ENCODE results near the gene GFER. TPM values are rescaled to one million over a fixed set of nuclear protein-coding genes. Genes with fewer than 3 reads are reported as not detected.

The GFER gene
- total and polyA plus RNA-seq, 10 of the 15 experiments (the other 5 are each of a cell fraction or from before 2014, with no cell fraction given), result 2.4 to 57.7 (median 31.3) TPM

GRCh38 chr16:1997494-1998359 is 13.7 kb downstream of the GFER start:
- no peak overlapping the region for H2AFZ ChIP-seq (ENCODE audit: control insufficient read depth, low read depth, low read length)
- peaks cover 11% of the 10 kb centered on the region for H3K4me1 ChIP-seq (ENCODE audit: control insufficient read depth, insufficient read depth, low read length)
- no peak for ATAC-seq
- no TSS peak for BruUV-seq (replicated peaks)
- no peak overlapping the region for H3K9ac ChIP-seq (ENCODE audit: control insufficient read depth, insufficient read depth, low read length)
- H3K9me3 ChIP-seq (replicated peaks; ENCODE audit: control insufficient read depth, insufficient read depth, low read length), result no peaks in the 10 kb centered on the region; the same call in 2 of the 3 replicates
- in situ Hi-C loops (cut with MboI) (no loop called here), intact Hi-C loops (cut with micrococcal nuclease; ENCODE audit: unreplicated experiment) (no loop called here)
- FAIRE-seq, result no peak
- ChIA-PET RAD21 (ENCODE audit: unreplicated experiment) (interaction anchor here (1.0 kb wide), 1 partner anchor 14 kb away, joined by 3 read pairs; the partner anchor contains the start of gene GFER), SMC1A (ENCODE audit: uncharacterized antibody, unreplicated experiment) (interaction anchor here (1.2 kb wide), 1 partner anchor 16 kb away, joined by 3 read pairs; the partner anchor contains the start of gene NOXO1), POLR2A (interaction anchor here (0.5 to 2.4 kb wide), 2 partner anchors 11 to 721 kb away, joined by 5 to 8 read pairs; no protein-coding TSS in a partner anchor), CTCF (interaction anchor here (0.9 kb wide), 1 partner anchor 15 kb away, joined by 3 read pairs; no protein-coding TSS in a partner anchor)
- H3K4me3 ChIP-seq, result no peak overlapping the region
- no peaks in the 10 kb centered on the region for H4K20me1 ChIP-seq (ENCODE audit: control insufficient read depth, insufficient read depth)
- H3K36me3 ChIP-seq (ENCODE audit: control insufficient read depth in 2 of 2, insufficient read depth in 2 of 2, low read length in 1 of 2), result peaks cover 3 to 38% of the 10 kb centered on the region in 2 experiments
- no peak overlapping the region for H3K4me2 ChIP-seq (ENCODE audit: control insufficient read depth, insufficient read depth)
- TF ChIP-seq POLR2A (IDR thresholded peaks at IDR 0.05; ENCODE audit: low read depth, low read length), result 0 out of 2 replicates have a peak, but pooled peaks have one; percentile 21
- no peak for TF ChIP-seq CREB1 (IDR thresholded peaks at IDR 0.05; ENCODE audit: low read depth)
- TF ChIP-seq IKZF2 (IDR thresholded peaks at IDR 0.05), result no peak
- no peak for TF ChIP-seq RELA (IDR thresholded peaks at IDR 0.05; ENCODE audit: borderline replicate concordance, partially characterized antibody)
- no peak for TF ChIP-seq BCL11A (IDR thresholded peaks at IDR 0.05; ENCODE audit: low read depth, low read length)
- H3K27me3 ChIP-seq (replicated peaks in 1 of 2; ENCODE audit: control insufficient read depth in 2 of 2, insufficient read depth in 2 of 2, low read length in 1 of 2), result no peaks in the 10 kb centered on the region
- H3K79me2 ChIP-seq (ENCODE audit: control insufficient read depth, insufficient read depth, low read length), result no peaks in the 10 kb centered on the region
- WGBS (ENCODE audit: insufficient coverage, insufficient replicate concordance, low lambda C conversion rate, missing lambda C conversion rate), result 91% methylated on average over 26 of the region's 26 CpGs
- DNase-seq (ENCODE audit: low read depth, low spot score), result no peak
- H3K27ac ChIP-seq (ENCODE audit: control insufficient read depth, insufficient read depth), result no peak overlapping the region

- TSS peak; percentile 63 for BruUV-seq (replicated peaks)
- intact Hi-C loops (cut with micrococcal nuclease; ENCODE audit: unreplicated experiment), result no loop called here
- H3K4me1 ChIP-seq (ENCODE audit: control insufficient read depth, insufficient read depth, low read length), result peaks cover 4% of the 10 kb centered on the region
- H2AFZ ChIP-seq (ENCODE audit: control insufficient read depth, low read depth, low read length), result no peak overlapping the region
- H3K27ac ChIP-seq (ENCODE audit: control insufficient read depth, insufficient read depth), result no peak overlapping the region
- H4K20me1 ChIP-seq (ENCODE audit: control insufficient read depth, insufficient read depth), result peaks cover 3% of the 10 kb centered on the region
- DNase-seq (ENCODE audit: low read depth, low spot score), result no peak
- H3K4me2 ChIP-seq (ENCODE audit: control insufficient read depth, insufficient read depth), result no peak overlapping the region
- H3K9me3 ChIP-seq (replicated peaks; ENCODE audit: control insufficient read depth, insufficient read depth, low read length), result no peaks in the 10 kb centered on the region
- ChIA-PET RAD21 (ENCODE audit: unreplicated experiment) (interaction anchor here (1.0 kb wide), 1 partner anchor 14 kb away, joined by 3 read pairs; the partner anchor contains the start of gene GFER), SMC1A (ENCODE audit: uncharacterized antibody, unreplicated experiment) (no interaction called here), CTCF (no interaction called here), POLR2A (no interaction called here)
- no peak overlapping the region for H3K9ac ChIP-seq (ENCODE audit: control insufficient read depth, insufficient read depth, low read length)
- TF ChIP-seq CBFB (IDR thresholded peaks at IDR 0.05; ENCODE audit: low read depth) (no peak), TBL1XR1 (IDR thresholded peaks at IDR 0.05; ENCODE audit: low read depth, low read length) (no peak), SPI1 (IDR thresholded peaks at IDR 0.05; ENCODE audit: borderline replicate concordance, insufficient read depth, low read depth, low read length) (no peak), IRF3 (IDR thresholded peaks at IDR 0.05) (no peak), CBX5 (IDR thresholded peaks at IDR 0.05; ENCODE audit: low read depth) (no peak), EGR1 (IDR thresholded peaks at IDR 0.05; ENCODE audit: borderline replicate concordance in 1 of 2, low read depth in 2 of 2, low read length in 2 of 2) (no peak), CHD4 (IDR thresholded peaks at IDR 0.05) (no peak), CTCF (IDR thresholded peaks at IDR 0.05 in 2 of 3, conservative IDR thresholded peaks at IDR 0.05 in 1 of 3; ENCODE audit: control insufficient read depth in 2 of 3, extremely low read depth in 1 of 3, insufficient read depth in 1 of 3, low read depth in 3 of 3, low read length in 3 of 3) (no peak)
- no peaks in the 10 kb centered on the region for H3K27me3 ChIP-seq (replicated peaks in 1 of 2; ENCODE audit: control insufficient read depth in 2 of 2, insufficient read depth in 2 of 2, low read length in 1 of 2)
- no peaks in the 10 kb centered on the region; the same call in 1 of the 2 replicates for H3K79me2 ChIP-seq (ENCODE audit: control insufficient read depth, insufficient read depth, low read length)
- no peak overlapping the region for H3K4me3 ChIP-seq
- WGBS (ENCODE audit: insufficient coverage, insufficient replicate concordance, low lambda C conversion rate, missing lambda C conversion rate), result 91% methylated on average over 26 of the region's 27 CpGs
- in situ Hi-C loops (cut with MboI), result no loop called here
- H3K36me3 ChIP-seq (ENCODE audit: control insufficient read depth in 2 of 2, insufficient read depth in 2 of 2, low read length in 1 of 2), result peaks cover 3 to 44% of the 10 kb centered on the region in 2 experiments
- FAIRE-seq, result no peak
- no peak for ATAC-seq
Measured at GRCh38 chr16:1998360-1998835, 14.4 kb downstream of the GFER start.
